COLO668 (cell line): ENCODE measurements around the gene SPRTN.

Source experiments
- DNase-seq: peaks from one replicate; lab custom pipeline; 2025; ENCODE audit not compliant: unreplicated experiment; lab: John Stamatoyannopoulos, UW

The SPRTN gene

DNA sequence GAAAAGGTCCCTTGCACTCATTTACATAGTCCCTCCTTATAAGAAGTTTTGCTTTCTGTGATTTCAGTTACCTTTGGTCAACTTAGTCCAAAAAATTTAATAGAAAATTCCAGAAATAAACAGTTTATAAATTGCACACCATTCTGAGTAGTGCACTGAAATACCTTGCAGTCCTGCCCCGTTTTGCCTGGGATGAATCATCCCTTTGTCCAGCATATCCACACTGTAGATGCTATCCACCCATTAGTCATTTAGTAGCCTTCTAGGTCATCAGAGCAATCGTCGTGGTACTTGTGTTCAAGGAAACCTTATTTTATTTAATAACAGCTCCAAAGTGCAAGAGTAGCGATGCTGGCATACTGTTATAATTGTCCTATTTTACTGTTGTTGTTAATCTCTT, 38.0 kb downstream of the SPRTN start:
- no peak for DNase-seq

DNA sequence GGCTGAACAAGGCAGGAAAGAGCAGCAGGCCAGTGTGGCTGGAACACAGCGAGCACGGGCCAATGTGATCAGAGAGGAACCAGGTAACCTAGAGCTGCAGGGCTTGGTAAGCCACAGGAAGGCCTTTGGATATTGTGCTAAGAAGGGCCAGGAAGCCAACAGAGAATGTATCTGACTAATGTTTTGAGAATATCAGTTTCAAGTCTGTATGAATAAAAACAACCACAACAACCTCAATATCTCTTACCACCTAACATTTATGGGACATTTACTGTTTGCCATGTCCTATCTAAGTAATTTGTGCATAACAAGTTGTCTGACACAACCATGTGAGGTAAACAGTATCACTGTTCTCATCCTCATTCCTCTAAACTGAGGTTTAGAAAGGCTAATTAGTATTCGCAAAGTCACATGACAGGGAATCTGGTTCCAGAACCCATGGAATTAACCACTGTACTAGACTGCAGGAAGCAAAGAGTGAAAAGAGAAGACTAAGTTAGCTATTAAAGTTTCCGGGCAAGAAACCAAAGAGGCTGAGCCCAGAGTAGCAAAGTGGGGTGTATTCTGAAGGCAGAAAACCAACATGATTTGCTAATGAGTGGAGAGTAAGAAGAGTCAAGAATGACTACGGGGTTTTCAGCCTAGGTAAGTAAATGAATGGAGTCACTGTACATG, 38.9 kb downstream of the SPRTN start:
- DNase-seq, result no peak

DNA sequence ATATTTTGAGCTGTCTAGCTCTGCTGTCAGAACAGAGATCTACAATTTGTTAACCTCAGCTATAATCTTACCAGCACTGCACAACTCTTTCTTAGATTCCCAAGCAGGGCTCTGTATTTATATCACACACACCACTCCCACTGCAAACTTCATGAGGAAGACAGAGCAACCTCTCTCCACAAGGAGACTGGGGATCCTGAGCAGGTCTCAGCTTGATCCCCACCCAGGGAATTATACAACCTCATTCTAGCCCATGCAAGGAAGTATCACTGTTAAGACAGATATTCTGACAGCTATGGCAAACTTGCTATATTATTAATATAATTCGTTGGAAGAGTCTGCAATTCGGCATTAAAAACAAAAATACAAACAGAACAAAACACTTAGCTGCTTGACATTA, 43.6 kb downstream of the SPRTN start:
- DNase-seq, result no peak

DNA sequence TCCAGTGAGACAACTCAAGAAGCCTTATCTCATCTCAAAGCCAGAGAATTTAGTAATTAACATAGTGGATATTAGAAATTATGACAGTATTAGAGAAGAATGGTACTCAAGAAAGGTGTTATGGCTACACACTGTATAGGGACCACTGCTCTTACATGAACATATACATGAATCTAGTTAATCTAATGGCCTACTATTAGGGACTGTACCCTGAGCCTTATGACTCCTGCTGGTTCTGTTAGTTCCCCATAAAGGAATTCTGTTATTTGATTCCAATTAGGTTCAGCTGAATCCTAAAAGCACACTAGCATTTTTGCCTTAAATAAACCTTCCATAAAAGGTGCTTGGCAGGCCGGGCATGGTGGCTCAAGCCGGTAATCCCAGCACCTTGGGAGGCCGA, 44.3 kb downstream of the SPRTN start:
- no peak for DNase-seq

DNA sequence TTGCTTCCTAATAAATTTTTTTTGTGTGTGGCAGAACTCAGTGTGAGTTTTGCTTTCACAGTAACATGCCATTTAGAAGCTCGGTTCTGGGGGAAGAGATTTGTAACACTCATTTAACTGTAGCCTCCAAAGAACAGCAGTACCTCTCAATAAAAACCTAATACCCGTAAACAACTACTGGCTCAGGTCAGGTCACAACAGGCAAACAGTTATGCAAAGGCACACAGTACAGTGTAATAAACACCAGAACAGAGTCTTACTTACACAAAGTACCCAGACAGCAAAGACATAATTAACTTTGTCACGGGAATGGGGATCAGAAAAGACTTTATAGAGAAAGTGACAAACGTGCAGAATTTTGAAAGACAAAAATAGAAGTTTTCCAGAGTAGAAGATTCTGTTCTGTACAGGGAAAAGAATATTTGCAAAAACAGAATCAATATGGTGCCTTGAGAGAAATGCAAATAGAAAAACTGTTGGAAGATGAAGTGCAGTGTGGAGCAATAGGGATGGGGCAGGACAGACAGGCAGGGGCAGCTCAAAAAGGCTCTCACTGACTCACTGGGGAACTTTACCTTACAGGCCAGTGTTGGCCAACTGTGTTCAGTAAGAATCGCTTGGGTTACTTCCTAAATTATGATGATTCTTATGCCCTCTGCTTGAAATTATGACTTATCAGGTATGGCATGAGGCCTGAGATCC, 45.2 kb downstream of the SPRTN start:
- no peak for DNase-seq

DNA sequence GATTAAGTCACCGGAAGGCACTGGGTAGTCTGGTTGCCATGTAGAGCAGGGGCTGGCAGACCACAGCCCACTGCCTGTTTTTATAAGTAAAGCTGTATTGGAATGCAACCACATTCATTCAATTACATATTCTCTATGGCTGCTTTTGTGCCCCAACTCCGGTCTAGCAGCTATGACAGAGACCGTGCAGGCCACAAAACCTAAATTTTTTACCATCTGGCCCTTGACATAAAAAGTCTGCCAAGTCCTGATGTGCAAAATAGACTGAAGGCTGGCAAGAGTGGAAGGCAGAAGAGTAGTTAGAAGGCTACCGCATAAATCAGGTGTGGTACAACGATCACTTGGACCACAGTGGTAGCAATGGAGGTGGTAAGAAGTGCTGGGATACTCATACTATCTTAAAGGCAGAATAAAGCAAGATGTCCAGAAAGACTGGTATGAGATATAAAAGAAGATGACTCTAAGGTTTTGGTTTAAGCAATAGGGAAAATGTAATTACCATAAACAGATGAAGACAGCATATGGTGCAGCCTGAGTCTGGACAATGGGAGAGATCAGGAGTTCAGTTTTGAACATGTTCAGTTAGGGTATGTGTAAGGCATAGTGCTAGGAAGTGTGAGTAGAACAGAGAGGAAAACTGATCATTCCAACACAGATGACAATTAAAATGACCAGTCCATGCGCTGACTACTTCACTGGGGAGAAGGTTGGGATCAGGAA, 46.8 kb downstream of the SPRTN start:
- DNase-seq, result no peak

DNA sequence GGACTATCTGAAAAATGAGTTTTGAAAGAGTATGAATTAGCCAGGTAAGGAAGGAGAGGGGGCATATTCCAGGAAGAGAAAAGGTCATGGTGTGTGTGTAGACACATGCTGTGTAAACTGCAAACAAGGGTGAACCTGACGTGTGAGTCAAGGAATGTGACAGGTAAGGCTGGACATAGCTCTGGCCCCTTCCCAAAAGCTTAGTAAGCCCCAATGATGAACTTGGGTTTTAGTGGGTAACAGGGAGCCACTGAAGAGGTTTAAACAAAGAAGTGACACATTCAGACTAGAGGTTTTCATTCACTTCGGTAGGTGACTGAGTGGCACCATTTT, 47.3 kb downstream of the SPRTN start:
- DNase-seq, result no peak

DNA sequence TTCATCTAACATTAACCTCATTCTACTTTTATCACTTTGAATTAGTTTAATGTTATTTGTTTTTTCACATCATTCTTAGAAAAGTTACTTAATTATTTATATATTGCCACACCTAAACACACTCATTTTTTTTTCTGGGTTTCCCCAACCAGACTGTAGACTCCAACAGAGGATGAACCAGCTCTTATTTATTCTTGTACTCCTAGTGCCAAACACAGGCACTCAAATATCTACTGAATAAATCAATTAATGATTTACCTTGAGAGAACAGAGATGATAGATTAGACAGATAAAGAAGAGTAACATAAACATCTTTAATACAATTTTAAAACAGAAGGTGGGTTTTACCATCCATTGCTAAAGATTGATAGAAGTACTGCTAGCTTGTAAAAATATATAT, 48.4 kb downstream of the SPRTN start:
- DNase-seq, result no peak

DNA sequence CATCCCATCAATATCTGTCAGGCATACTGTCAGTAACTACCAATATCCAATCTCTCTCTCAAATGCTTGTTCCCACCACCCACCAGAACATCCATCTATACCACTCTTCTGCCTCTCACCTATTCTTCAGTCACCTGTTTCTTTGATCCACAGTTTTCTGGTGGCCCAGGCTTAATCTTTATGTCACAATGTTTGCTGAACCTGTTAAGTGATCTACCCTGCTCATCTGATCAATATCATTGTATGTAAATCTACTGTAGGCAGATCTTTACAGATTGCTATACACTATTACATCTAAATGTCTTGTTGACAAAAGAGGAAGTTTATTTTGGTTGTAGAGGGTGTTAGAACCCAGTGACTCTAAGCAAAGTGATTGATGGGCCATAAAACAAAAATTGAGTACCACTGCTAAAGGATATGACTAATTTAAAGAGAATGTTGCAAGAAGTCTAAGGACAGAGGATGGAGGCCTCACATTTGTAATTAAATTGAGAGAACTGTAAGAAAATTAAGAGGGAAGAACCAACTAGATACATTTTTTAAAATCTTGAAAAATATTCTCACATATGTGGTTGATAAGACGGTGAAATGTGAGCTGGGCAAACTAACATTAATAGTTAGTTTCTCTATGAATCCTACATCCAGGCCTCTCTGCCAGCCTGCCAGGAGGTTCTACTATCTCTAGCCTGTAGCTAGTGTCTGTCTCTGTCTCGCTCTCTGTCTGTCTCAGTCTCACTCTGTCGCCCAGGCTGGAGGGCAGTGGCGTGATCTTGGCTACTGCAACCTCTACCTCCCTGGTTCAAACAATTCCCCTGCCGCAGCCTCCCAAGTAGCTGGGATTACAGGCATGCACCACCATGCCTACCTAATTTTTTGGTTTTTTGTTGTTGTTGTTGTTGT, 49.9 kb downstream of the SPRTN start:
- no peak for DNase-seq

DNA sequence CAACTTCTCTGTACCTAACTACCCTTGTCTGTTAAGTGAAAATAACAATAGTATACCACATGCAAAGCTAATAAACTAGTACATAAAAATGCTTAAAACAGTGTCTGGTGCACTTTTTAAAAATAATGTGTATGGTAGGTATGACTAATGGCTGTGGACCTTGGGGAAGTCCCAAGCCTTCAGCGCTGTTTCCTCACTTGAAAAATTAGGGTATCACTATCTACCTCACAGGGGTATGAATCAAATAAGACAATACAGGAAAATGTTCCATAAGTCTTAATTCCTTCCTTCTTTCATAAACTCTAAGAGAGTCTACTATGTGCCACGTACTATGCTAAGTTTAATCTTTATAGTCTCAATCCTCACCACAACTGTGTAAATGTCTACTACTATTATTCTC, 52.0 kb downstream of the SPRTN start:
- DNase-seq, result no peak

DNA sequence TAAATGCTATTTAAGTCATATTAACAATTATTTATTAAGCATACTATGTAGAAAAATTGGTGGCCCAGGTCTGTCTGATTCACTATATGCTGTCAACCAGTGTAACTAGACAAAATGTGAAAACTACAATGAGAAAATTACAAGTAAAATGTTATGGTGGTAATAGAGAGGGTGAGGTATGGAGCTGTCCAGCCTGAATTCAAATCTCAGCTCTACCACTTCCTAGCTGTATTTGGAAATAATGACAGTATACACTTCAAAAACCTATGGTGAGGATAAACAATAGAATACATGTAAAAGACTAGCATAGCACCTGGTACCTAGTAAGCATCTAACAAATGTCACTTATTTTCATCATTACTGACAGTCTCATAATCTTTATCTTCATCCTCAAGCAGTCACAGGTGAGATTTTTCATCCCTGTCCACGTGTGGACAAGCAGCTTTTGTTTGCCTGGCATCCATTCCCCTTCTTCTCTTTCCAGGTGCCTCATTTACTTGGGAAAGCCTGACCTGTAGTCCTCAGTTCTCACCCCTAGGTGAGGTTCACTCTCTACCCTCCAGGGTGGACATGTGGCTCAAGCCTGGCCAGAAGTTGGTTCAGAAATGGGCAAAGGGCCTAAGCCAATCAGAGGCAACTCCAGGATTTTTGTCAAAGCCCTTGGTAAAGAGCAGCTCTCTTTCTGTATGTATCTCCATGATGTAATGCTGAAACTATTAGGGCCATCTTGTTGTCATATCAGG, 54.5 kb downstream of the SPRTN start:
- DNase-seq, result no peak

DNA sequence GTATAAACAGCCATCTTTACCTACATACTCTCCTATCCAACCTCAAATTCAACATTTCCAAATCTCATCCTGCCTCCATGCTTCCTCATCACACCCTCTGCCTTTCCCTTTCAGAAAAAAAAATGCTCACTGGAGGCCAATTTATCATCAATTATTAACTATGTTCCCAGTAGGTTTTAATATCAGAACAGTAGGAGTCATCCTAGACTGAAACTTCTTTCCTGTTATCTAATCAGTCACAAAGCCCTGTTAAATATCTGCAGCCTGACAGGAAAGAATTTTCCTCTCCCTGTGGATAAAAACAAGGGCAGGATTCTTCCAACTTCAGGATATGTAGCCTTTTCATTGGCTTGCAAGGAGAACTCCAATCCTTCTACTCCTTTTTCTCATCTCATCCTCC, 55.6 kb downstream of the SPRTN start:
- DNase-seq, result no peak

DNA sequence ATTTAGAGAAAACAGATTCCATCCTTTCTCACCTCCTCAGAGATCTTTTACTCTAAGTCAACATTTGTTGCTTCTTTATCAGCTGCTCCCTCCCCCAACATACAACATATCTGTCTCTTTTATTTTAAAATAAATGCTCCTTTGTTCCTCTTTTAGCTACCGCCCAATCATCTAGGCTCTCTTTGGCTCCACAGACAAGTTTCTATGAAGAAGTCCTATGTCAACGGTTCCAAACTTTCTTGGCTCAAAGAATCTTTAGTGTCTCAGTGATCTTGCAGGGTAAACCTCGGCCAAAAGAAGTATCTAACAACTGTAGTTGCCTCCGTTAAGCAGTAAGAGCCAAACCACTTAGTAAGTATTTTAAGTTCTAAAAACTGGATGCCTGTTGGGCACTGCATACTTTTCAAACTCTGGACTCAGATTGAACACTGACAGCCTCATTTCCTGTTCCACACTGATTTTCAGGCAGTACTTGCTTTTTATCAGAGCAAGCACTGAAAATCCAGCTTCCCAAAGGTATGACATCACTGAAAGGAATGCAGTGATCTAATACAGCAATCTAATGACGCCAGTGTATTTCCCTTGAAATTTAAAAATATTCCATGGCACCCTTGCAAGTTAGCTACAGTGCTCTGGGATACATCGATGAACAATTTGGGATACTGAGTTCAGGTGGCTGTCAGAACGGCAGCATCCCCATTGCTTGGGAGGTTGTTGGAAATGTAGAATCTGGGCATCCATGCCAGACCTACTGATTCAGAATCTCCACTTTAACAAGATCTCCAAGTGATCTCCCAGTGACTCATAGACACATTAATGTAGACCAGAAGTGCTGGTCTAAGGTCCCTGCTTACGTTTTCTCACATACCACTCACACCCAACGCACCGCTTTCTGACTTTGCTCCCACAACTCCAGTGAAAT, 57.2 kb downstream of the SPRTN start:
- no peak for DNase-seq

DNA sequence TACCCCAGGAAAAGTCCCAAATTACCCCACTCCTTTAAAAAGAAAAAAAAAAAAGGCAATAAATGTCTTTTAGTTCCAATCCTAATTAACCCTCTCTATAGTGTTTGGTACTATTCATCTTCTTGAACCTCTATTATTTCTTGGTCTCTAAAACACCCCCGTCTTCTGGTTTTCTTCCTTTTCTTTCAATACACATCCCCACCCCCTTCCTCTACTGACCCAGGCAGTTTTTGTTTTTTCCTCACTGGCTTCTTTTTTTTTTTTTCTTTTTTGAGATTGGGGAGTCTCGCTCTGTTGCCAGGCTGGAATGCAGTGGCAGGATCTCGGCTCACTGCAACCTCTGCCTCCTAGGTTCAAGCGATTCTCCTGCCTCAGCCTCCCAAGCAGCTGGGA, 57.9 kb downstream of the SPRTN start:
- DNase-seq, result no peak

DNA sequence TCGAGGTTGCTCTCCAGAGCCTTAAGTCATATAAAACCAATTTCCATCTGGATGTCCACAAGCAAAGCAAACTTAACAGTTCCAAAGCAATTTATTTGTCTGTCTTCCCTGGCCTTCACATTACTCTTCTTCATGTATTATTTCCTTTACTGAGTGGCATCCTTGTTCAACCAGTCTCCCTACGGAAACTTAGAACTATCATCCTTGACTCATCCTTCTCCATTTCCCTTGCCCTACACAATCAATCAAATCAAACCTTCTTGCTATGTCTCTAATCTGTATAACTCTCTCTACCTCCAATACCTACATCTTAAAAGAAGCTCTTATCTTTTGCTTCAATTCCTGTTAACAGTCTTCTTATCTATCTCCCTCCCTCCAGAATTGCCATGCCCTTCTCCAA, 58.5 kb downstream of the SPRTN start:
- DNase-seq, result no peak

DNA sequence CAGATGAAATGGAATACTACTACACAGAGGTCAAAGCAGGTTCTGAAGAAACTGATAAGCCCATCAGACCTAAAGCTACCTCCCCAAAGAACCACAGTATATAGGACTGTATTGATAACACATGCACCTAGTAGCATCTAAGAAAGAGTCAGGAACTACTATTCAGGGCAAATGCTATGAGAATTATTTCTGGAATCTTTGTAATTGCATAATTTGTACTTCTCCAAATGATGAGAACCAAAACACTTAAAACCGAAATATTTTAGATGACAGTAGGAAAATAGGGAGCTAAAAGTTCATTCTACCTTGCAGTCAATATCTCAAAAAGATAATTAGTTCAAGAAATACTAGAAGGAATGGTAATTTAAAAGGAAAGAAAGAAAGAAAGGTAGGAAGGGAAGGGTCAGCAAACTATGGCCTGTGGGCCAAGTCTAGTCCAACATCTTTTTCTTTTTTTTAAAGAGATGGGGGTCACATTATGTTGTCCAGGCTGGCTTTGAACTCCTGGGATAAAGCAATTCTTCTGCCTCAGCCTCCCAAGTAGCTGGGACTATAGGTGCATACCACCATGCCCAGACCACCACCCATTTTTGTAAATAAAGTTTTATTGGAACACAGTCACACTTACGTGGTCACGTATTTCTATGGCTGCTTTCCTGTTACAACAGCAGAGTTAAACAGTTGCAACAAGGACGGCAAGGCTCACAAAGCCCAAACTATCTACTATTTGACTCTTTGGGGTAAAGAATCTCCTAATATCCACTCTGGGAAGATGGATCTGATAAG, 60.0 kb downstream of the SPRTN start:
- DNase-seq, result no peak

DNA sequence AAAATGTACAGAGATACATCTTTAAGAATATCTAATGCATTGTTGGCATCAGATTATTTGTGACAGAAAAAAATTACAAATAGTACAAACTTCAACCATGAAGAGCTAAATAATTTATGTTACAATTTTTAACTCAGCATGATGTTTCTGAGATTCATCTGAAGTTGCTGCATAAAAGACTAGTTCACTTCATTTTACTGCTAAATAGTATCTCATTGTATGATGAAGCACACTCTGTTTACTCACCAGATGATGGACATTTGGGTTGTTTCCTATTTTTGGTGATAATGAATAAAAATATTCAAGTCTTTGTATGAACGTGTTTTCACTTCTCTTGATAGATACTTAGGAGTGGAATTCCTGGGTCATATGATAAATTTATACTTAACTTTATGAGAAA, 63.4 kb downstream of the SPRTN start:
- no peak for DNase-seq

DNA sequence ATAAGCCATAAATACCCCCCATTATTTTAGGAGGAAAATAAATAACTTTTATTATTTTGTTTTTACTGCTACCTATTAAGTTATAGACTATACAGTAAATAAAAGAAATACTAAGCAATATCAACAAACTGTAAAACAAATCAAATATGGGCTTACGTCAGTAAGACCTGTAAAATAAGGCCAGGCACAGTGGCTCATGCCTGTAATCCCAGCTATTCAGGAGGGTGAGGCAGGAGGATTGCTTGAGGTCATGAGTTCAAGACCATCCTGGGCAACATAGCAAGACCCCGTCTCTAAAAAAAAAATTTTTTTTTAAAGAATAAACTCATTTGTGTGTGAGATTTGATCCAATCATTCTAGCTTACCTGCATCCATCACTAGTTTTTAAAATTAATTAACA, 66.2 kb downstream of the SPRTN start:
- no peak for DNase-seq
